ENCODE measurements around the gene BCAS1. TPM values are rescaled to one million over a fixed set of nuclear protein-coding genes. Genes with fewer than 3 reads are reported as not detected.

Gene BCAS1
- total and polyA plus RNA-seq, 3 donors from 2014 or later = 2.4 to 8.8 (median 3.3) TPM

DNA sequence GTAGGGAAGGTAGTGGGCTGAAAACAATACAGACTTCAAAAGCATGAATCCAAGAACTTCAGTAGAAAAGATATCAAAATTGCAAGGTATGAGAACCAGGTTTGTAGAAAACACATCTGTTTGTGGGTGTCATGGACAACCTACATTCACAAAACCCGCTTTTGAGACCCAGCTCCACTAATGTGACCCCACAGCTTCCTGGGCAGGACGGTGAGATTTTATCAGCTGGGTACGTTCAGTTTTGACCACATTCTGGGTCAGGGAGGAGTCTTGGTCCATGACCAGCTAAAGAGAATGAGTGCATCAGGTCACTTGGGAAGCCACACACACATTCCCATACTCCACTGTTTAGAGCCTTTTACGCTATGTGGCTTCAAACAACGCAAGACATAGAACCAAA lies 77.1 kb downstream of the BCAS1 start:
- H3K9me3 ChIP-seq = no peaks in the 10 kb centered on the region
- intact Hi-C loops (cut with DNase I; ENCODE audit: low total_unique reads) = no loop called here
- TF ChIP-seq, protein P1, sequence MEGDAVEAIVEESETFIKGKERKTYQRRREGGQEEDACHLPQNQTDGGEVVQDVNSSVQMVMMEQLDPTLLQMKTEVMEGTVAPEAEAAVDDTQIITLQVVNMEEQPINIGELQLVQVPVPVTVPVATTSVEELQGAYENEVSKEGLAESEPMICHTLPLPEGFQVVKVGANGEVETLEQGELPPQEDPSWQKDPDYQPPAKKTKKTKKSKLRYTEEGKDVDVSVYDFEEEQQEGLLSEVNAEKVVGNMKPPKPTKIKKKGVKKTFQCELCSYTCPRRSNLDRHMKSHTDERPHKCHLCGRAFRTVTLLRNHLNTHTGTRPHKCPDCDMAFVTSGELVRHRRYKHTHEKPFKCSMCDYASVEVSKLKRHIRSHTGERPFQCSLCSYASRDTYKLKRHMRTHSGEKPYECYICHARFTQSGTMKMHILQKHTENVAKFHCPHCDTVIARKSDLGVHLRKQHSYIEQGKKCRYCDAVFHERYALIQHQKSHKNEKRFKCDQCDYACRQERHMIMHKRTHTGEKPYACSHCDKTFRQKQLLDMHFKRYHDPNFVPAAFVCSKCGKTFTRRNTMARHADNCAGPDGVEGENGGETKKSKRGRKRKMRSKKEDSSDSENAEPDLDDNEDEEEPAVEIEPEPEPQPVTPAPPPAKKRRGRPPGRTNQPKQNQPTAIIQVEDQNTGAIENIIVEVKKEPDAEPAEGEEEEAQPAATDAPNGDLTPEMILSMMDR (IDR thresholded peaks at IDR 0.05) = no peak
- TF ChIP-seq POLR2A (IDR thresholded peaks at IDR 0.05) = no peak
- H3K27me3 ChIP-seq = no peaks in the 10 kb centered on the region
- no peaks in the 10 kb centered on the region for H3K4me1 ChIP-seq
- no peak overlapping the region for H3K4me3 ChIP-seq
- no peak overlapping the region for H3K27ac ChIP-seq
- 89 to 91% methylated on average over 5 of the region's 5 CpGs for WGBS, 2 donors
- H3K36me3 ChIP-seq (ENCODE audit: low read depth, missing control alignments) = no peaks in the 10 kb centered on the region
- no peak for DNase-seq

DNA sequence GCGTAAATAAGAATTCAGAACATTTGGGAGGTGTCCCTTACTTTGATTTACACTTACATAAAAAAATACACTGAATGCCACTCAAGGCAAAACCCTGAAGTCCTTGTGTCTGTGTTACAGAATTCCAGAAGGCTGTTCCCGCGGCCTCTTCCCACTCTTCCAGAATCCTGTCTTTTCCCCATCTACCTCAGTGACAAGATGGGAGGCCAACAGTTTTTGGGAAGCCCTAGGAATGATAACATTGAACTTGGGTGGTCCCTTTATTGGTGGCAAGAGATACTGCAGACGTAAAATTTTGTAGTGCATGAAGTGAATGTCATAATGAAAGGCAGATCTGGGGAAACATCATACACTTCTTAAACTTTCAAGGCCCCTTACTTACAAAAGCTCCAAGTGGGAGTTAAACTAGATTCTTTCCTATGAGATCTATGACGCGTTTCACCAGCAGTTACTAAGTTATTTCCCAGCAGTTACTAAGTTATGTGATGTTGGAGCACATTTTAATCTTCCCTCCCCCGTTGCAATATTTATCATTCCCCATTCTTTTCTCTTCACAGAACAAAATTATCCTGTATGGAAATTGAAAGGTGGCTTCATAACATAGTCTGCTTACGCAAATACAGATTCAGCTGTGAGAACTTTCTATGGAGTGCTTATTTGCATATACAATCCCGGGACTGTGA lies 79.5 kb downstream of the BCAS1 start:
- TF ChIP-seq, protein P1 (IDR thresholded peaks at IDR 0.05) = no peak
- no peak for TF ChIP-seq POLR2A (IDR thresholded peaks at IDR 0.05)
- intact Hi-C loops (cut with DNase I; ENCODE audit: low total_unique reads) = no loop called here
- Histone ChIP-seq H3K36me3 (ENCODE audit: low read depth, missing control alignments) (no peaks in the 10 kb centered on the region), H3K9me3 (no peaks in the 10 kb centered on the region), H3K4me3 (no peak overlapping the region), H3K4me1 (no peaks in the 10 kb centered on the region), H3K27me3 (no peaks in the 10 kb centered on the region), H3K27ac (no peak overlapping the region)
- 72 to 73% methylated on average over 9 of the region's 9 CpGs for WGBS, 2 donors
- no peak for DNase-seq

DNA sequence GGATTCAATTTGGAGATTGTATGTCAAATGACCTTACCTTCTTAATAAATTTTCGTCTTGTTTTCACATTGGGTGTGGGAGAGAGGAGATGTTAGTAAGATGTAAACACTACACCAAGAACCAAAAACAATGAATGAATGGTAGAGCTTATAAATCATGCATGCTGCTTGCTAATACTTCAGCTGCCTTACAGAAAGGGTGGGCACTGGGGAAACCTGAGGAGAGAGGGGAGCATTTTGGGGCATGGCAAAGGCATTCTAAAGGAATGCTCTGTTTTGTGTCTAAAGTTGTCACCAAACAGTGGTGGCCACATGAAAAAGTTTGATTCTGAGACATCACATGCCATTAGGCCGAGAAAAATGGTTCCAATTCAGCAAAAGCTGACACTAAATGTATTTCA lies 80.4 kb downstream of the BCAS1 start:
- Histone ChIP-seq H3K27me3 (no peaks in the 10 kb centered on the region), H3K27ac (no peak overlapping the region), H3K4me3 (no peak overlapping the region), H3K4me1 (no peaks in the 10 kb centered on the region), H3K36me3 (ENCODE audit: low read depth, missing control alignments) (no peaks in the 10 kb centered on the region), H3K9me3 (no peaks in the 10 kb centered on the region)
- WGBS, 2 donors = 82 to 86% methylated on average over 2 of the region's 2 CpGs
- intact Hi-C loops (cut with DNase I; ENCODE audit: low total_unique reads) = no loop called here
- TF ChIP-seq, protein P1 (IDR thresholded peaks at IDR 0.05) = no peak
- TF ChIP-seq POLR2A (IDR thresholded peaks at IDR 0.05) = no peak
- DNase-seq = no peak

DNA sequence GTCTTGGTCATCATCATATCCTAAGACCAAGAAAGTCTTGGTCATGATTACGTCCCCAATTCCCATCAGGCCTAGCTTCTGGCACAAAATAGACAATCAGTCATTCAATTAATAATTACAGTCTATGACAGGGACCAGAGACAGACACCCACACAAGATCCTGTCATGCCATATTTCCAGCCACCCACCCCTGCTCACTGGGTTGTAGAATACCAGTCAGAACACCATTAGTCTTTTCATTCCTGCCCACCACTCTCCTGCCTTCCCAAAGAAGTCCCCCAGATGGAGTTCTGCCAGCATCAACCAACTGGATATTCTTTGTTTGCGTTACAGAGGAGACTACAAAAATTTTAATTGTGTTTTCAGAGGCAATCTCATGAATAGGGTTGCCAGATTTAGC lies 81.0 kb downstream of the BCAS1 start:
- H3K27ac ChIP-seq = no peak overlapping the region
- no peak overlapping the region for H3K4me3 ChIP-seq
- 83 to 91% methylated on average over 2 of the region's 2 CpGs for WGBS, 2 donors
- H3K36me3 ChIP-seq (ENCODE audit: low read depth, missing control alignments) = no peaks in the 10 kb centered on the region
- H3K27me3 ChIP-seq = no peaks in the 10 kb centered on the region
- intact Hi-C loops (cut with DNase I; ENCODE audit: low total_unique reads) = no loop called here
- no peaks in the 10 kb centered on the region for H3K4me1 ChIP-seq
- no peak for TF ChIP-seq POLR2A (IDR thresholded peaks at IDR 0.05)
- TF ChIP-seq, protein P1 (IDR thresholded peaks at IDR 0.05) = no peak
- no peaks in the 10 kb centered on the region for H3K9me3 ChIP-seq
- no peak for DNase-seq

DNA sequence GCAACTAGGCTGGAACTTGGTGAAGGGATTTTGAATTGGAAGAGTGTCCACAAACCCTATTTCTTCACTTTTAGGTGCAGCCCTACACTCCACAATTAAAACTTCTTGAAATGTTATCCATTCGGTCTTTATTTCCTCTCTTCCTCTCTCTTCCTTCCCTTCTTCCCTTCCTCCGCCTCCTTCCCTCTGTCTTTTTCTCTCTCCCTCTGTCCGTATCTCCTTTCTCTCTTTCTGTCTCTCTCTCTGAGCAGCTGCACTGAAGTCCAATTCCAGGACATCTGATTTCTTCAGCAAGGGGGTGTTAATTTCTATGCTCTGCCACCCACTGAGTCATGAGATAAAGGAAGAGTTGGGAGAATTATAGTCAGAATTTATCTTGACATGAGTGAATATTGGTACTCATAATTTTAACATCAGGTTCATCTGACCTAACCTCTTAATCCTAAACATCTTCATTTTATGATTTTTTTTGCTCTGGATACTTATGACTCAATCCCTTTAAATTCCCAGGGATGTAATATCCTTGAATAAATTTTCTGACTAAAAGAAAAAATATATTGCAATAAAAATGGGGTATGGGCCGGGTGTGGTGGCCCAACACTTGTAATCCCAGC lies 84.2 kb downstream of the BCAS1 start:
- 90 to 94% methylated on average over 4 of the region's 4 CpGs for WGBS, 2 donors
- no peak for DNase-seq

More for the DNA sequence above, 84.2 kb downstream of the BCAS1 start:
- Histone ChIP-seq H3K4me1 (no peaks in the 10 kb centered on the region), H3K27ac (no peak overlapping the region), H3K9me3 (no peaks in the 10 kb centered on the region), H3K36me3 (ENCODE audit: low read depth, missing control alignments) (no peaks in the 10 kb centered on the region), H3K4me3 (no peak overlapping the region), H3K27me3 (no peaks in the 10 kb centered on the region)
- TF ChIP-seq POLR2A (IDR thresholded peaks at IDR 0.05) = no peak
- TF ChIP-seq, protein P1 (IDR thresholded peaks at IDR 0.05) = no peak
- intact Hi-C loops (cut with DNase I; ENCODE audit: low total_unique reads) = no loop called here
